A549 (cell line): Measurements from ENCODE around the gene ZNF107. TPM values are rescaled to one million over a fixed set of nuclear protein-coding genes. Genes with fewer than 3 reads are reported as not detected.

Experiments used
- polyA plus RNA-seq, 4 experiments: library from polyadenylated mRNA; depleted of rRNA in 3 of 4; stranded (reverse); fragments of >200 nt; fragmentation: RNase III in 1 of 4; extraction: RNeasy Plus Mini Kit Qiagen cat#74134 plus additional on column Dnase treatment in 1 of 4; gene quantifications; 2 replicates in 3 of 4; 3 replicates in 1 of 4; pipeline ENCODE4 v1.2.3, GENCODE V29; 2011 to 2017
- small RNA-seq, 6 experiments: library from RNA; depleted of rRNA; stranded (forward); fragments of <200 nt; gene quantifications; one replicate each; pipeline ENCODE3, GENCODE V24; 2012

ZNF107 gene
- polyA plus RNA-seq, 2 of the 4 experiments (the other 2 are of a cell fraction): 3.4 to 4.9 TPM

Small RNA genes lying within 50 kb of the gene (small RNA-seq; reads per million reads assigned to genes)
- 0 to 1.3 (median 0) reads per million in 6 experiments for gene MIR6839

Other genes starting within 250 kb of the ZNF107 start
- gene ZNF680, start 103.1 kb upstream of the ZNF107 start, polyA plus RNA-seq (2011; rRNA removed): 5.7 and 6.6 TPM in 2 replicates
- 3.9 to 4.7 TPM (median 4.6 TPM) in 3 replicates for gene ZNF680, start 103.1 kb upstream of the ZNF107 start, polyA plus RNA-seq (2017; fragmentation: RNase III; extraction: RNeasy Plus Mini Kit Qiagen cat#74134 plus additional on column Dnase treatment)
- gene ZNF138, start 128.3 kb downstream of the ZNF107 start, polyA plus RNA-seq (2011; rRNA removed): 6.3 TPM in 2 replicates
- 3.8 to 4.0 TPM (median 3.9 TPM) in 3 replicates for gene ZNF138, start 128.3 kb downstream of the ZNF107 start, polyA plus RNA-seq (2017; fragmentation: RNase III; extraction: RNeasy Plus Mini Kit Qiagen cat#74134 plus additional on column Dnase treatment)
- 5.2 TPM in 2 replicates for gene ZNF273, start 237.1 kb downstream of the ZNF107 start, polyA plus RNA-seq (2011; rRNA removed)
- 2.5 to 3.1 TPM (median 3.1 TPM) in 3 replicates for gene ZNF273, start 237.1 kb downstream of the ZNF107 start, polyA plus RNA-seq (2017; fragmentation: RNase III; extraction: RNeasy Plus Mini Kit Qiagen cat#74134 plus additional on column Dnase treatment)